Stimulated activated CD4-positive, alpha-beta T cell treated with anti-CD3 and anti-CD28 coated beads, TNF-alpha, amount 100 ng/mL, for 1 hour (primary cell): ENCODE data around the gene ADAT2.
A peak's percentile ranks its signal among the peaks of the same experiment; 100 is the strongest.
"Not testable (repeated sequence)": the region's sequence is repeated elsewhere in the genome, so short reads cannot be mapped to it uniquely, and the experiment has no call there.

Experiments
- DNase-seq, 3 donors: peaks; one replicate each; pipeline ENCODE4 v3.0.0-alpha.2; 2020; ENCODE audit warnings: low read depth in 3 of 3, low spot score in 1 of 3

Gene ADAT2

DNA sequence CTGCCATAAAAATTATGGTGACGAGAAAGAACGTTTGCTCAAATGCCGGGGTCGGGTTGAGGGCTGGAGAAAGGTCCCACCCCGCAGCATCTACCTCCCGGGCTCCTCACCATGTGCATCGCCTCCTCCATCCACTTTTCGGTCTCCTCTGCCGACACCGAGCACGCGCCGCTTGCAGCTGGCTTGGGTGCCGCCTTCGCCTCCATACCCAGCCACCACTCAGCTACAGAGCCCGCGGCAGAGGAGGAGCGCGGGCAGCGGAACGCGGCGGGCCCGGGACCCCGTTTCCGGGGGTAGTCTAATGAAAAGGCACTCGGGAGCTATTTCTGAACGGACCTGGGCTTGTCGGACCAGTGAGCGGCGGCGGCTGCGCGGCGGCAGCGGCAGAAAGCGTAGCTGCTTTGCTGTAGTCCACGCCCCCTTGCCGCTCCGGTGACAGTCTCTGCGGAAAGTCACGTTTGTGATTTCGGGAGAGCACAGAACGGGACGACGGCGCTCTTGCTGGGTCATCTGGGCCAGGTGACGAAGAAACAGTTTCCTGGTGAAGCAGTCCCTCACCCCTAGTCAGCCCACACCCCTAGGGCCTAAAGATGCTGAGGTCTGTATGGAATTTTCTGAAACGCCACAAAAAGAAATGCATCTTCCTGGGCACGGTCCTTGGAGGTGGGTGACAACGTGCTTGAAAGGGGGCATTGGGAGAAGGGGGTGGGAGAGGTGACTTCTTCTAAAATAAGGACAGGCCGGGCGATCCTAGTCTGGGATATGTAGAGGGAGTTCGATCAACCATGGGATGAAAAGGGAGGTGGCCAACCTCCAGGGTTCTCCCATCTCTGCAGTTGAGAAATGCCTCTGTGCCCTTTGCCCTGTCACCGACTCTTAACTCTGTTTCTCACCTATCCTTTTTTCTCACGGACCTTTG is at the start of gene ADAT2, which contains the start of gene PEX3:
Gene ADAT2 (minus strand): TSS at position 243 of the 919 bp plus-strand sequence. CDS start 37 bp downstream, at position 206.
Gene PEX3 (plus strand): TSS at position 353 of the 919 bp plus-strand sequence. CDS start 238 bp downstream, at position 591.
- peak; percentile 81 to 88 (median 83) for DNase-seq

DNA sequence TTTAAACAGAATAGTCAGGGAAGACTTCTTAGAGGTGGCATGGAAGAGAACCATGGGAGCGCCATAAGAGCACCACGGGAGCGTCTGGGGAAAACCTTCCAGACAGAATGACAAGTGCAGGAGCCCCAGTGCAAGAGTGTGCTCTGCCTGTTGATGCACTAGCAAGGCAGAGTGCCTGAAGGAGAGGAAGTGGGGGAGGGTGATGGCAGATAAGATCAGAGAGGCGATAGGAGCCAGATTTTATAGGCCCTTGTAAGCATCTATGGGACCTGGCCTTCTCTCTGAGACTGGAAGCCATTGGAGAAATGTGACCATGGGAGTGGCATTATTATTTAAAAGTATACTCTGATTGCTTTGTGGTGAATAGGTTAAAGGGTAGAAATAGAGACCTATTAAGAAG is 47.9 kb upstream of the ADAT2 start:
- no peak for DNase-seq

DNA sequence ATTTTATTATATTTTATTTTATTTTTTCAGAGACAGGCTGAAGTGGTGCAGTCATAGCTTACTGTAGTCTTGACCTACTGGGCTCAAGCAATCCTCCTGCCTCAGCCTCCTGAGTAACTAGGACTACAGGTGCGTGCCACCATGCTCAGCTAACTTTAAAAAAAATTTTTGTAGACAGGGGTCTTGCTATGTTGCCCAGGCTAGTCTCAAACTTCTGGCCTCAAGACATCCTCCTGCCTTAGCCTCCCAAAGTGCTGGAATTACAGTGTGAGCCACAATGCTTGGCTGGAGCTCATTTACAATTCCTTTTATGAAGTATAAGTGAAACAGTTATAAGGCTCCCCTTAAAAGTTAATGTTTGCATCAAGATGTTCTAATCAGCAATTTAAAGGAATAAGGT is 46.5 kb upstream of the ADAT2 start:
- DNase-seq: no peak

DNA sequence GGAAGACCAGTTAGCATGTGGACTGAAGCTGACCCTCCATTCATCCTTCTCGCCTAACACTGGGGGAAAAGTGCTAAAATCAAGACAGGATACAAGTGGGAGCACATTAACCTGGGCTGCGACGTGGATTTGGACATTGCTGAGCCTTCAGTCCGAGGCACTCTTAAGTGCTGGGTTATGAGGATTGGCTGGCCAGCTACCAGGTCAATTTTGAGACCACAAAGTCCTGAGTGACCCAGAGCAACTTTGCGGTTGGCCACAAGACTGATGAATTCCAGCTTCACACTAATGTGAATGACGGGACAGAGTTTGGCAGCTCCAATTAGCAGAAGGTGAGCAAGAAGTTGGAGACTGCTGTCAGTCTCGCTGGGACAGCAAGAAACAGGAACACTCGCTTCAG is 40.3 kb upstream of the ADAT2 start:
- no peak for DNase-seq

DNA sequence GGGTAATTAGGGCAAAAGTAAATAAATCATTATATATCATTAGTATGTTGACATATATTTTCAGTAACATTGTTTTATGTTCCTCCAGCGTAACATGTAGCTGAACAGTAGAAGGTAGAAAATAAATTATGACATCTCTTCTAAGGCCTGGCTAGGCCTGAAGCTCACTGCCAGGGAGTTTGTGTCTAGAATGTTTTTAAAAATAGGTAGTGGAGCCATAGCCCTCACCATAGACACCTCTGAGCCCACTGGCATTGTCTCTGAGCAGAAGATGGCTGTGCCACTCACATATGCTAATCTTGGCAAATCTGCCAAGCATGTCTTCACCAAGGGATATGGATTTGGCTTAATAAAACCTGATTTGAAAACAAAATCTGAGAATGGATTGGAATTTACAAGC is 39.7 kb upstream of the ADAT2 start:
- no peak for DNase-seq

DNA sequence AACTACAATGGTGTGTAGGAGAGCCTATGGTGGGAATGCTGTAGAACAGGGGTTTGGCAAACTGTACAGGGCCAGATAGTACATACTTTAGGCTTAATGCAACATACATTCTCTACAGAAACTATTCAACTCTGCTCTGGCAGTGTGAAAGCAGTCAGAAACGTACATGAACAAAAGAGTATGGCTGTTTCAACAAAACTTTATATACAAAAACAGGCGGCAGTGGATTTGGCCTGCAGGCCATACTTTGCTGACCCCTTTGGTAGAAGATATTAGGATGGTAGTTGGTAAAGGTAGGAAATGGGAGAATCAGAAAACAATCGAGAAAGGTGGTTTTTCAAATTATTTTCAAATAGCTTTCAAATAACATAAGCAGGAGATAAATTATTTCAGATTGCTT is 36.3 kb upstream of the ADAT2 start:
- no peak for DNase-seq

DNA sequence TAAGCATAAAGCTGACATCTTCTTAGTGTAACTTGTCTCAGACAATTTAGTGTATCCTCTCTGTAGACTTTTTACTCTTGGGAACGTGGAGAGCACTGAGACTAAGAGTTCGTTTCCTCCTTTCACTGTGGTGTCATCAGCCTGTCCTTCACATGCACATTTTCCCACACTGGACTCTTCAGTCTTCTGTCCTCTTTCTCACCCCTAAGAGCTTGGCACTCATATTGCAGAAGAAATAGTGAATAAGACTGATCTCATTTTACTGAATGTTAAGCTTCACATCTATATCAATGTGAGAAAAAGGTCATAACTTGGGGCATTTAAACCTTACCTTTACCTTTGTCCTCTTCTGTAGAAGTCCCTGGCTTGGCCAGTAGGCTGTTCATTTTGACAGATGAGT is 35.5 kb upstream of the ADAT2 start:
- no peak for DNase-seq

DNA sequence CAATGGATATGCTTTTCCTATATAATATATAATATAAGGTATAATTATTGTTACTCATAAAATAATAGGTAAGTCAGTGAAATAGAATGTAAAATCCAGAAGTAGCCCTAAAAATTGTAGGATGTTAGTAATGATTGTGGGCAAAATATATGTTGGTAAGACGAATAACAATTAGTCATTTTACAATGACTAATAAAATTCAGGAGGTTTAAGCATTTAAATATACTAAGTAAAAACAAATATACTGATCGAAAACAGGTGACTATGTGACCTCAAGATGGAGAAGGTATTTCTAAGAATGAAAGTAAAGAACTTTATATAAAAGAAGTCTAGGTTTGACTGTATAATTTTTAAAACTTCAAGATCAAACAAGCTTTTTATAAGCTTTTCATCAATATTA is 32.1 kb upstream of the ADAT2 start:
- no peak for DNase-seq

DNA sequence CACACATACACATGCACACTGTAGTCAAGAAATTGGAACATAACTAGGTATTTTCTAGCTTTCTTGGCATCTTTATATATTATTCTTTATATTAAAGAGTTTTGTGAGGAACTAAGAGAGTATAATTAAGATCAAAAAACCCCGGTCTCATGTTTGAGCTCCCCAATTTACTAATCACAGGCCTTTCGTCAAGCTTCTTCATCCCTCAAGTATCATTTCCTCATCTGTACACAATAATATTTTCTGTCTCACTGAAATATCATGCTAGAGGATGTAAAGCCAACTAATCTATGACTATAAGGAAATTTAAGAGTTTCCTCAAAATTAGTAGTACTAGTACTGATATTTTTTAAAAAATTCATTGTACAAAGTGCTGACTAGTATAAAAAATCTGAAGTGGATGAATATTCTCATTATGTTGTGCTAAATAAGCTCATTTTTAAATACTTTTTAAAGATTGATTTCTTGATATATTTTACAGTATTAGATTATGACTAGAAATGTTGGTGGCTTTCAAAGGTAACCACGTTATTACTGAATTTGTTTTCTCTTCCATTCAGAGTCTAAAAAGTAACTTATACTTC is 28.1 kb upstream of the ADAT2 start:
- no peak for DNase-seq

DNA sequence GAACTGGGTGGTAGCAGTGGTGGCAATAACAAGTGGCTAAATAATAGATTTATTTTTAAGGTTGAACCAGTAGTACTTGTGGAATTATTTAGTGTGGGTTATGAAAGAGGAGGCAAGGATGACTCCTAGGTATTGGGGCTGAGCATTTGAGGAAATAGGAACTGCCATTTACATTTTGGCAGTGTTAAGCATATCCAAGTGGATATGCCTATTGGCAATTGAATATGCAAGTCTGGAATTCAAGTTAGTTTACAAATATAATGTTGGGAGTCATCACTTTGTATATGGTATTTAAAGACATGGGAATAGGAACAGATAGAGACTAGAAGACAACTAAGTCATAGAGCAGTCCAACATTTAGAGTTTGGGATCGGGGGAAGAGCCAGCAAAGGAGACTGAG is 26.1 kb upstream of the ADAT2 start:
- no peak for DNase-seq

DNA sequence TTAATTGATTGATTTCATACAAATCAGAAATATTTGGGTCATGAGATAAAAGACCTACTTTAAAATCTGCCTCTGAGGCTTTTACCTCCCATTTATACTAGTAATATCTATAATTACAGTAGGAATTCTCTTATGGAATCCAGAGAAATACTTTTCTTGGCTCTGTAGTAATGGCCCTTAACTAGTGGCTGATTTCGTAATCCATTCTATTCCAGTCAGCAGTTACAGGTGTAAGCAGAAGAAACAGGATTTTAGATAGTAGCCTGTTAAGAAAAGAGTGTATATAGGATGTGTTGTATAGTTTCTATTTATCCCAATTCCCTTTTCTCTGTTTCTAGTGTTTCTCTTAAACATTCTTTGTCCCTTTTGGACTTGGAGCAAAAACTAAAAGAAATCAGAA is 21.3 kb upstream of the ADAT2 start:
- DNase-seq: no peak

DNA sequence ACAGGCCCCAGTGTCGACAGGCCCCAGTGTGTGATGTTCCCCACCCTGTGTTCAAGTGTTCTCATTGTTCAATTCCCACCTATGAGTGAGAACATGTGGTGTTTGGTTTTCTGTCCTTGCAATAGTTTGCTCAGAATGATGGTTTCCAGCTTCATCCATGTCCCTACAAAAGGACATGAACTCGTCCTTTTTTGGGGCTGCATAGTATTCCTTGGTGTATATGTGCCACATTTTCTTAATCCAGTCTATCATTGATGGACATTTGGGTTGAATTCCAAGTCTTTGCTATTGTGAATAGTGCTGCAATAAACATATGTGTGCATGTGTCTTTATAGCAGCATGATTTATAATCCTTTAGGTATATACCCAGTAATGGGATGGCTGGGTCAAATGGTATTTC is 18.3 kb upstream of the ADAT2 start:
- not testable (repeated sequence) for DNase-seq

DNA sequence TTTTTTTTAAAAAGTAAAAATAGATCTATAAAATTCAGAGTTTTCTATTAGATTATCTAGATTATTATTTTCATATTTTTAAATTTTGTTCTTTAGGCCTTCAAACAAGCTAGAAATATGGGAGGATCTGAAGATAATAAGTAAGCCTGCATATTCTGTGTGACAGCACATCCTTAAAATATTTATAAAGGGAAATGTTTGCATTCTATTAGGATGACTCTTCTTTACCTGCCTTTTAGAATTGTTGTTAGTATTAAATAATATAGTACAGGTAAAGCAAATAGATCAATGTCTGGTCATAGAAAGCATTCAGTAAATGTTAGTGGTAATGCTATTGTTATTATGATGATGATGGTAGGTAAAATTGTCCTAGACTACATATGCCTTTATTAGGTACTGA is 17.5 kb upstream of the ADAT2 start:
- DNase-seq: no peak

DNA sequence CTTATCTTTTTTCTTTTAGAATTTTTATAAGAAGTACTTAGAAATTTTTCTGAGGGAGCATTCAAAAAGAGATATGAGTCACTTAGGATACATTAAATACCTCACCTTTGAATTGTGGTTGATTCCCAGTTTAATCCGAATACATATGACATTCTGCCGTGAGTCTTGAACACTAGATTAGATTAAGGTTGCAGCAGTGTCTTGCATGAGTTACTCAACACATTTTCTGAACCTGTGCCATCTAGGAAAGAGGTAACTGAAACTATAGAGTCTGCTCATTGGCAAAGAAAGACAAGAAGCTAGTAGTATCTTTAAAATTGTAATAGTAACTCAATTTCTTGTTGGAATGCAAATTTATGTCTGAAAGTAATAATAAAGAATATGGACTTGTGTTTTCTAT is 15.1 kb upstream of the ADAT2 start:
- DNase-seq: no peak

DNA sequence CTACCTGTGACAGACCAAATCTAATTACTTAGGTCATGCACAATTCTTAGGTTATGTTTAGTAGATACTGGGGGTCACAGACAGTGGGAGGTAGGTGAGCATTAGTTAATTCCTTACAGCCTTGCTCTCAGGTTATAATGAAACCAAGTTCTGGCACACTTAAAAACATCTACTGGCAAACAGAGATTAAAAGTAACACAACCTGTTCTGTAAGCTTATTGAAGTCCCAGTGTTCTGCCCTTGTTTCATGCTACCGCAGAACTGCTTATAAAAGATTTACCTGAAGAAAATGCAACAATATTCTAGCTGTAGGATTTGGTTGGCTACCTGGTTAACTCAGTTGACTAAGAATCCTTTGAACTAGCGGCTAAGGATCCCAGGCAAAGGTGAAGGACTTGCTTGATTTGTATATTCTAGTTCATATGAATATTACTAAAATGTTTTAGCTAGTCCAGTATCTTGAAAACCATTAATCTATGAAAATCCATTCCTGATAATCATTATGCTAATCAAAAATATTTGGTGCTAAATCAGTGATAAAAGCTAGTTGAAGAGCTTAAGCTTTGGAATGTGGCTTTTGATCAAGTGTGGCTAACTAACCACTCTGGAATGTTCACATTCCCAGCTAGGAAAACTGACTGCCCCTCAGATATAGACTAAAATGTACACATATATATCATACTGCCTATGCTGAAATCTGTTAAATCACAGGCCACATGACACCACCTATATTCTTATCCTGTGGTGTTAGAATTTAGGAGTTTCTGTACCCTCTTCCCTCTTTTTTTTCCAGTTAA is 7.3 kb upstream of the ADAT2 start:
- DNase-seq: no peak

DNA sequence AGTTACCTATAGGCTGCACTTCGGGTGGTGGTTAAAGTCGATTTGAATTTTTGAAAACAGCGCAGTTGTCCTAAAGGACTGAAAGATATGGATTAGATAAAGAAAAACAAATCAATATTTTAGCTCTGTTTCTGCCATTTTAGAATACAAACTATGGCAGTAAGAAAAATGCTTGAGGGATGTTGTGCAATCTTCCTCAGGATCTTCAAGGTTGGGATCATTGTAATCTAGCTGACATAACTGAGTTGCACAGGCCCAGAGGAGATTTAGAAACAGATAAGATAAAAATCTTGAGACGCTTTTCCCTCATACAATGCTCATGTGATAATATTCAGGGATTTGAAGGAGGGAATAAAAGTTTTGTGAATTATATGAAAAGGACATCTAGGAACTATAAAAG is 1.0 kb upstream of the ADAT2 start:
- no peak for DNase-seq

DNA sequence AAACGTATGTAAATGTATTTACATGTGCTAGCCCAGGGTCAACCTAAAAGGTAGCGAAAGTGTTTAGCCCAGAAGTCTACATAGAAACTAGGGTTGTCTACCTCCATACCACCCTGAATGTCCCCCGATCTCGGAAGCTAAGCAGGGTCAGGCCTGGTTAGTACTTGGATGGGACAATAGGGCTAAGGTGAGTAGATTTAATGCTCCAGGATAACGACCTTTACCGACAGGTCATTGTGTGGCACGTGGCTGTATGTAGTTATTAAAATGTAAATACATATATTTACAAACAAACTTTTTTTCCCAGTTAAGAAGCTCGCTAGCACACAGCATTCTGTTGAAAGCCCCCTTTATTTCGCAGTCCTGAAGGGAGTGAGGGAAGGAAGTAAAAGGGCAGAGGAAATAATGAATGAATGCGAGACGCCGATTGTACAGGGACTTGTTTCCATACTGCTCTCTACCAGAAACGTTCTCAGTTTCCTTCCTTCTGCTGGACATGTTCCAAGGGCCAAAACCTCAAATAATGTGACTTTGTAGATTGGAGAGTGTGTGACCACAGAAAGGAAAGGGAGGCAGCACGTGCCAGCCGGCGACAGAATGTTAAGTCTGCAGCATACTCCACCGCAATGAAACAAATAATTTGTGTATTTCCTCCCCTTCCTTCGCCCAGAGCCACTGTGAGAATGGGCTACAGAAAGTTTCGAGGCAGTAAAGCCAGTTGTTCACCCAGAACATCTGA is 612 bp downstream of the ADAT2 start:
- DNase-seq: peak in 2 of 3 donors; percentile 0 to 19

DNA sequence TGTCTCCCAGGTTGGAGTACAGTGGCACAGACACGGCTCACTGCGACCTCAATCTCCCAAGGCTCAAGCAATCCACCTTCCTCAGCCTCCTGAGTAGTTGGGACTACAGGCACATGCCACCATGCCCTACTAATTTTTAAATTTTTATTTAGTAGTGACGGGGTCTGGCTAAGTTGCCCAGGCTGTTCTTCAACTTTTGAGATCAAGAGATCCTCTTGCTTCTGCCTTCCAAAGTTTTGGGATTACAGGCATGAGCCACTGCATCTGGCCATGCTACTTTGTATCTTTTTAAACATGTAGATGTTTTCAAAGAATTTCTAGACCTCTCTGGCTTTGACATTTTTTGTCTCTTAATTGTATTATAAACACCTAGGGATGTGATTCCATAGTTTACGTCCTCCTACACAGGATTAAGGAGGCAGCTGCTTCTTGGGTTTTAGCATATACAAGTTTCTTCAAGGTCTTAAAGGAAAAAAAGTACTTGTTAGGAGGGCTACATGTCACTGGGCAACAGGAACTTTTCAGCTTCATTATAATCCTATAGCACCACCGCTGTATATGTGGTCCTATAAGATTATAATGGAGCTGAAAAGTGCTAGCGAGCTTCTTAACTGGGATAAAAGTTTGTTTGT is 1.3 kb downstream of the ADAT2 start:
- no peak for DNase-seq

DNA sequence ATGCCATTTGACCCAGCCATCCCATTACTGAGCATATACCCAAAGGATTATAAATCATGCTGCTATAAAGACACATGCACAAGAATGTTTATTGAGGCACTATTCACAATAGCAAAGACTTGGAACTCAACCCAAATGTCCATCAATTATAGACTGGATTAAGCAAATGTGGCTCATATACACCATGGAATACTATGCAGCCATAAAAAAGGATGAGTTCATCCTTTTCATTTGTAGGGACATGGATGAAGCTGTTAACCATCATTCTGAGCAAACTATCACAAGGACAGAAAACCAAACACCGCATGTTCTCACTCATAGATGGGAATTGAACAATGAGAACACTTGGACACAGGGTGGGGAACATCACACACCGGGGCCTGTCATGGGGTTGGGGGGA is 2.6 kb downstream of the ADAT2 start:
- not testable (repeated sequence) for DNase-seq

DNA sequence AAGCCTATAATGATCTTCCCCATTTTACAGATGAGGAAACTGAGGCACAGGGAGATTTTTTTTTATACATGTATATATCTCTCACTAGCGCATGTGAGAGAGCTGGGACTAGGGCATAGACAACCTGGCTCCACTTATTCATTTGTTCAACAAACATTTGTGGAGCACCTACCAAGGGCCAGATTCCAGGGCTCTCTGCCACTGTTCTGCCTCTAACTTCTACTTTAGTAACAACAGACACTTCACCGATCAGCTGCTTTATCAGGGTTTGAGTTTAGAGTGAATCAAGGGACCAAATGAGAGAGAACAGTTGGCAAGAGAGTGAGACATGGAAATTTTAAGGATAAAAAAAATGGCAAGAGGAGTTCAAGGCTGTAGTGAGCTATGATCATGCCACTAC is 7.4 kb downstream of the ADAT2 start:
- DNase-seq: no peak
